Stomach (tissue), 9 donors: ENCODE data around the gene FAIM2. TPM values are rescaled to one million over a fixed set of nuclear protein-coding genes. Genes with fewer than 3 reads are reported as not detected.

ENCODE experiments used
- DNase-seq, 2 donors: peaks; one replicate each; pipeline versions ENCODE4 v3.0.0 to v3.0.0-alpha.2; 2013 to 2019
- H3K27ac ChIP-seq, 5 donors: fragments of 200-600 bp in 4 of 5; sonication (generic) in 4 of 5; one replicate each; pipeline ENCODE4 v1.5.1; 2013 to 2019; ENCODE audit warnings: mild to moderate bottlenecking in 1 of 5, moderate library complexity in 1 of 5
- H3K27me3 ChIP-seq, 3 donors: fragments of 200-600 bp; sonication (generic); one replicate each; pipeline ENCODE4 v1.5.1; 2017 to 2019; ENCODE audit warnings: mixed run types in 1 of 3
- H3K36me3 ChIP-seq, 4 donors: fragments of 200-600 bp; sonication (generic); 1 replicate in 3 of 4; 2 replicates in 1 of 4; pipeline ENCODE4 v1.5.1; 2016 to 2019
- H3K4me1 ChIP-seq, 4 donors: fragments of 200-600 bp; sonication (generic); one replicate each; pipeline ENCODE4 v1.5.1; 2016 to 2019
- H3K4me3 ChIP-seq, 4 donors: fragments of 200-600 bp; sonication (generic) in 3 of 4; one replicate each; pipeline ENCODE4 v1.5.1; 2016 to 2019; ENCODE audit warnings: mild to moderate bottlenecking in 1 of 4
- H3K9me3 ChIP-seq, 4 donors: fragments of 200-600 bp; sonication (generic); one replicate each; pipeline ENCODE4 v1.5.1; 2016 to 2019
- CTCF ChIP-seq, 7 experiments: fragments of 450-650 bp in 4 of 7; fragments of 200-600 bp in 3 of 7; sonication (generic) in 3 of 7; IDR thresholded peaks; one replicate each; pipeline ENCODE4 v1.5.1; 2016 to 2019; ENCODE audit warnings: antibody characterized with exemption in 7 of 7, control low read depth in 2 of 7, mild to moderate bottlenecking in 1 of 7
- EP300 ChIP-seq: sonication (generic); formaldehyde crosslinking; IDR thresholded peaks from one replicate; pipeline ENCODE4 v1.6.1; 2017; ENCODE audit warnings: antibody characterized with exemption
- POLR2A ChIP-seq, 4 donors: fragments of 450-650 bp; IDR thresholded peaks; one replicate each; pipeline ENCODE4 v1.6.1; 2016; ENCODE audit warnings: antibody characterized with exemption in 4 of 4, control low read depth in 2 of 4, mild to moderate bottlenecking in 1 of 4, moderate library complexity in 1 of 4
- POLR2AphosphoS5 ChIP-seq, 3 donors: sonication (generic); formaldehyde crosslinking; IDR thresholded peaks; one replicate each; pipeline ENCODE4 v1.6.1; 2016; ENCODE audit warnings: antibody characterized with exemption in 3 of 3
- WGBS, 5 donors: extraction: QIAGEN DNeasy Blood & Tissue Kit in 3 of 5; methylation state at CpG; one replicate each; pipeline versions ENCODE4 v1.1.5 to v1.1.7; 2013 to 2018; 5-methylcytosine and 5-hydroxymethylcytosine counted together
- intact Hi-C: fragments of 100-400 bp; cut with DNase I; formaldehyde crosslinking; loops from one replicate; pipeline ENCODE4 v1.15.1; 2023; ENCODE audit warnings: low total_unique reads
- polyA plus RNA-seq, 3 donors: library from polyadenylated mRNA; stranded (reverse); fragments of 200-250 nt; gene quantifications; one replicate each; pipeline ENCODE4 v1.2.3, GENCODE V29; 2013
- total RNA-seq, 5 donors: library from RNA; depleted of rRNA; stranded (reverse); fragments of >200 nt; gene quantifications; one replicate each; pipeline versions ENCODE4 v1.1.0 to v1.2.3, GENCODE V29; 2014 to 2016
- donor health status: healthy with polysubstance abuse.
- donor health status: Bipolar disorder and iron deficiency.
- donor health status: healthy.

The FAIM2 gene
- total and polyA plus RNA-seq, 8 donors: 1.1 to 44.6 (median 2.0) TPM

GRCh38 chr12:49923880-49924556 lies 20.3 kb upstream of the FAIM2 start:
- H3K4me1 ChIP-seq: peaks cover 0 to 17% (median 8%) of the 10 kb centered on the region in 4 donors
- no peak for DNase-seq
- H3K27ac ChIP-seq: no peak overlapping the region
- no peaks in the 10 kb centered on the region for H3K36me3 ChIP-seq
- no peak overlapping the region for H3K4me3 ChIP-seq
- H3K27me3 ChIP-seq: no peaks in the 10 kb centered on the region
- 90 to 93% (median 92%) methylated on average over 14 to 15 of the region's 15 CpGs for WGBS, 5 donors
- no peak for TF ChIP-seq EP300
- no peak for TF ChIP-seq CTCF (IDR thresholded peaks at IDR 0.05)
- no peak for TF ChIP-seq POLR2A (IDR thresholded peaks at IDR 0.05)
- TF ChIP-seq POLR2AphosphoS5 (IDR thresholded peaks at IDR 0.05): no peak
- intact Hi-C loops: no loop called here
- H3K9me3 ChIP-seq: no peaks in the 10 kb centered on the region

- Histone ChIP-seq H3K9me3 (no peaks in the 10 kb centered on the region), H3K27ac (peak overlapping the region in 1 of 5 donors; percentile 6), H3K27me3 (no peaks in the 10 kb centered on the region), H3K4me3 (no peak overlapping the region), H3K4me1 (peaks cover 0 to 17% (median 8%) of the 10 kb centered on the region in 4 donors), H3K36me3 (no peaks in the 10 kb centered on the region)
- 77 to 86% (median 79%) methylated on average over 7 of the region's 7 CpGs for WGBS, 5 donors
- no peak for DNase-seq
- TF ChIP-seq POLR2A (IDR thresholded peaks at IDR 0.05) (no peak), CTCF (IDR thresholded peaks at IDR 0.05) (no peak), EP300 (no peak), POLR2AphosphoS5 (IDR thresholded peaks at IDR 0.05) (no peak)
- intact Hi-C loops: no loop called here
These were observed 19.4 kb upstream of the FAIM2 start for GRCh38 chr12:49923035-49923644.

GRCh38 chr12:49922349-49923034 lies 18.8 kb upstream of the FAIM2 start:
- no peaks in the 10 kb centered on the region for H3K36me3 ChIP-seq
- H3K4me3 ChIP-seq: no peak overlapping the region
- H3K9me3 ChIP-seq: no peaks in the 10 kb centered on the region
- TF ChIP-seq POLR2A (IDR thresholded peaks at IDR 0.05) (no peak), POLR2AphosphoS5 (IDR thresholded peaks at IDR 0.05) (no peak), CTCF (IDR thresholded peaks at IDR 0.05) (no peak), EP300 (no peak)
- intact Hi-C loops: no loop called here
- DNase-seq: no peak
- peaks cover 0 to 6% (median 0%) of the 10 kb centered on the region in 3 donors for H3K27me3 ChIP-seq
- 60 to 77% (median 71%) methylated on average over 10 to 12 of the region's 12 CpGs for WGBS, 5 donors
- peaks cover 0 to 17% (median 8%) of the 10 kb centered on the region in 4 donors for H3K4me1 ChIP-seq
- no peak overlapping the region for H3K27ac ChIP-seq

- Histone ChIP-seq H3K4me3 (no peak overlapping the region), H3K27me3 (peaks cover 0 to 10% (median 0%) of the 10 kb centered on the region in 3 donors), H3K36me3 (no peaks in the 10 kb centered on the region), H3K27ac (no peak overlapping the region), H3K4me1 (peaks cover 0 to 17% (median 8%) of the 10 kb centered on the region in 4 donors), H3K9me3 (no peaks in the 10 kb centered on the region)
- 53 to 64% (median 61%) methylated on average over 6 of the region's 6 CpGs for WGBS, 5 donors
- no peak for DNase-seq
- intact Hi-C loops: no loop called here
- TF ChIP-seq POLR2A (IDR thresholded peaks at IDR 0.05) (no peak), EP300 (no peak), POLR2AphosphoS5 (IDR thresholded peaks at IDR 0.05) (no peak)
These were observed 18.2 kb upstream of the FAIM2 start for GRCh38 chr12:49921936-49922335.
